Suprapubic skin (tissue), 4 donors: ENCODE measurements around the gene ARID3A. TPM values are rescaled to one million over a fixed set of nuclear protein-coding genes. Genes with fewer than 3 reads are reported as not detected.

Experiments used
- DNase-seq, 2 donors: peaks; one replicate each; pipeline ENCODE4 v3.0.0-alpha.2; 2019; ENCODE audit warnings: low spot score in 2 of 2
- H3K27ac ChIP-seq: fragments of 200-600 bp; sonication (generic); one replicate; pipeline ENCODE4 v1.5.1; 2019
- H3K27me3 ChIP-seq: fragments of 200-600 bp; sonication (generic); one replicate; pipeline ENCODE4 v1.5.1; 2019
- H3K36me3 ChIP-seq: fragments of 200-600 bp; sonication (generic); one replicate; pipeline ENCODE4 v1.5.1; 2019
- H3K4me1 ChIP-seq: fragments of 200-600 bp; sonication (generic); one replicate; pipeline ENCODE4 v1.5.1; 2019
- H3K4me3 ChIP-seq: fragments of 200-600 bp; sonication (generic); one replicate; pipeline ENCODE4 v1.5.1; 2019; ENCODE audit warnings: mild to moderate bottlenecking
- H3K9me3 ChIP-seq: fragments of 200-600 bp; sonication (generic); one replicate; pipeline ENCODE4 v1.5.1; 2019
- EP300 ChIP-seq: sonication (generic); formaldehyde crosslinking; IDR thresholded peaks from one replicate; pipeline ENCODE4 v1.6.1; 2017; ENCODE audit warnings: antibody characterized with exemption
- POLR2A ChIP-seq, 2 donors: fragments of 450-650 bp; IDR thresholded peaks; one replicate each; pipeline ENCODE4 v1.6.1; 2017; ENCODE audit warnings: antibody characterized with exemption in 2 of 2, mild to moderate bottlenecking in 2 of 2, moderate library complexity in 2 of 2
- POLR2AphosphoS5 ChIP-seq, 3 donors: sonication (generic); formaldehyde crosslinking; IDR thresholded peaks; one replicate each; pipeline ENCODE4 v1.6.1; 2017; ENCODE audit warnings: antibody characterized with exemption in 3 of 3
- WGBS: methylation state at CpG from one replicate; pipeline ENCODE4 v1.1.5; 2018; 5-methylcytosine and 5-hydroxymethylcytosine counted together
- total RNA-seq, 4 donors: library from RNA; depleted of rRNA; stranded (reverse); fragments of >200 nt; gene quantifications; one replicate each; pipeline ENCODE4 v1.1.0, GENCODE V29; 2016
- TF ChIP-seq, protein P1 (sequence below), 2 donors: fragments of 200-600 bp in 1 of 2; fragments of 450-650 bp in 1 of 2; sonication (generic) in 1 of 2; IDR thresholded peaks; one replicate each; pipeline ENCODE4 v1.5.1; 2016 to 2019; ENCODE audit warnings: antibody characterized with exemption in 2 of 2, mild to moderate bottlenecking in 1 of 2, moderate library complexity in 1 of 2

Gene ARID3A
- total RNA-seq, 4 donors from 2014 or later: 4.7 to 7.5 (median 6.1) TPM

DNA sequence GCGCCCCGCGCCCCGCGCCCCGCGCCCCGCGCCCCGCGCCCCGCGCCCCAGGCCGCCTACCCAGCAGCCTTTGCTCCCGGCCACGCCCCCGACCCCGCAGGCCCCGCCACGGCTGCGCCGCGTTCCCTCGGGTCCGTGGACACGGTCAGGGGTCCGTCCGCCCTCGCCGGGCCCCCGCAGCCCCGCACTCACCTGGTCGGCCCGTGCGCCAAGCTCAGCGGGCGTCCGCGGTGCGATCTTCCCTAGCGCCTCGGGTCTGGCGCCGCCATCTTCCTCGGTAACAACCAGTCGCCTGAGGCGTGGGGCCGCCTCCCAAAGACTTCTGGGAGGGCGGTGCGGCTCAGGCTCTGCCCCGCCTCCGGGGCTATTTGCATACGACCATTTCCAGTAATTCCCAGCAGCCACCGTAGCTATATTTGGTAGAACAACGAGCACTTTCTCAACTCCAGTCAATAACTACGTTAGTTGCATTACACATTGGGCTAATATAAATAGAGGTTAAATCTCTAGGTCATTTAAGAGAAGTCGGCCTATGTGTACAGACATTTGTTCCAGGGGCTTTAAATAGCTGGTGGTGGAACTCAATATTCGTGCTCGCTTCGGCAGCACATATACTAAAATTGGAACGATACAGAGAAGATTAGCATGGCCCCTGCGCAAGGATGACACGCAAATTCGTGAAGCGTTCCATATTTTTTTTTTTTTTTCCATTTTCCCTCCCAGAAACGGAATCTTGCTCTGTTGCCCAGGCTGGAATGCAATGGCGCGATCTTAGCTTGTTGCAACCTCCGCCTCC, 32.7 kb upstream of the ARID3A start, which contains the start of the genes MED16 and RNU6-9:
Gene MED16 (minus strand): TSS at position 294 of the 796 bp plus-strand sequence. CDS start 2,056 bp downstream, outside the sequence.
Gene RNU6-9 (plus strand): TSS at position 591 of the 796 bp plus-strand sequence.
- H3K27ac ChIP-seq: peak within 1 kb of the TSS; percentile 89
- peak; percentile 94 to 97 for DNase-seq
- H3K27me3 ChIP-seq: no peaks in the 10 kb centered on the region
- no peaks in the 10 kb centered on the region for H3K9me3 ChIP-seq
- H3K4me3 ChIP-seq: peak within 1 kb of the TSS; percentile 89
- TF ChIP-seq, protein P1, sequence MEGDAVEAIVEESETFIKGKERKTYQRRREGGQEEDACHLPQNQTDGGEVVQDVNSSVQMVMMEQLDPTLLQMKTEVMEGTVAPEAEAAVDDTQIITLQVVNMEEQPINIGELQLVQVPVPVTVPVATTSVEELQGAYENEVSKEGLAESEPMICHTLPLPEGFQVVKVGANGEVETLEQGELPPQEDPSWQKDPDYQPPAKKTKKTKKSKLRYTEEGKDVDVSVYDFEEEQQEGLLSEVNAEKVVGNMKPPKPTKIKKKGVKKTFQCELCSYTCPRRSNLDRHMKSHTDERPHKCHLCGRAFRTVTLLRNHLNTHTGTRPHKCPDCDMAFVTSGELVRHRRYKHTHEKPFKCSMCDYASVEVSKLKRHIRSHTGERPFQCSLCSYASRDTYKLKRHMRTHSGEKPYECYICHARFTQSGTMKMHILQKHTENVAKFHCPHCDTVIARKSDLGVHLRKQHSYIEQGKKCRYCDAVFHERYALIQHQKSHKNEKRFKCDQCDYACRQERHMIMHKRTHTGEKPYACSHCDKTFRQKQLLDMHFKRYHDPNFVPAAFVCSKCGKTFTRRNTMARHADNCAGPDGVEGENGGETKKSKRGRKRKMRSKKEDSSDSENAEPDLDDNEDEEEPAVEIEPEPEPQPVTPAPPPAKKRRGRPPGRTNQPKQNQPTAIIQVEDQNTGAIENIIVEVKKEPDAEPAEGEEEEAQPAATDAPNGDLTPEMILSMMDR (IDR thresholded peaks at IDR 0.05): no peak
- no peak for TF ChIP-seq EP300
- TF ChIP-seq POLR2A (IDR thresholded peaks at IDR 0.05): peak in 1 of 2 donors; percentile 32
- TF ChIP-seq POLR2AphosphoS5 (IDR thresholded peaks at IDR 0.05): peak in 2 of 3 donors; percentile 27 to 76
- peaks cover 21% of the 10 kb centered on the region for H3K4me1 ChIP-seq
- H3K36me3 ChIP-seq: peaks cover 34% of the 10 kb centered on the region
- WGBS: 2% methylated on average over 14 of the region's 69 CpGs

GRCh38 chr19:896434-896833, 29.4 kb upstream of the ARID3A start:
- TF ChIP-seq, protein P1 (IDR thresholded peaks at IDR 0.05): no peak
- no peak for TF ChIP-seq POLR2AphosphoS5 (IDR thresholded peaks at IDR 0.05)
- no peak for TF ChIP-seq POLR2A (IDR thresholded peaks at IDR 0.05)
- no peak for TF ChIP-seq EP300
- peaks cover 19% of the 10 kb centered on the region for H3K4me1 ChIP-seq
- WGBS: 93% methylated on average over 7 of the region's 10 CpGs
- peaks cover 21% of the 10 kb centered on the region for H3K36me3 ChIP-seq
- no peaks in the 10 kb centered on the region for H3K27me3 ChIP-seq
- DNase-seq: no peak
- no peak overlapping the region for H3K4me3 ChIP-seq
- H3K27ac ChIP-seq: no peak overlapping the region
- H3K9me3 ChIP-seq: no peaks in the 10 kb centered on the region

- Histone ChIP-seq H3K4me3 (no peak overlapping the region), H3K36me3 (peaks cover 21% of the 10 kb centered on the region), H3K4me1 (peaks cover 15% of the 10 kb centered on the region), H3K27ac (no peak overlapping the region), H3K27me3 (no peaks in the 10 kb centered on the region), H3K9me3 (no peaks in the 10 kb centered on the region)
- WGBS: 97% methylated on average over 11 of the region's 11 CpGs
- no peak for TF ChIP-seq POLR2AphosphoS5 (IDR thresholded peaks at IDR 0.05)
- no peak for DNase-seq
Observed at GRCh38 chr19:896999-897398, 28.8 kb upstream of the ARID3A start.

GRCh38 chr19:897442-898039, 28.3 kb upstream of the ARID3A start:
- no peak for DNase-seq
- no peaks in the 10 kb centered on the region for H3K9me3 ChIP-seq
- TF ChIP-seq POLR2AphosphoS5 (IDR thresholded peaks at IDR 0.05): no peak
- TF ChIP-seq POLR2A (IDR thresholded peaks at IDR 0.05): no peak
- TF ChIP-seq, protein P1 (IDR thresholded peaks at IDR 0.05): no peak
- no peak for TF ChIP-seq EP300
- no peaks in the 10 kb centered on the region for H3K27me3 ChIP-seq
- H3K36me3 ChIP-seq: peaks cover 21% of the 10 kb centered on the region
- no peak overlapping the region for H3K4me3 ChIP-seq
- 90% methylated on average over 16 of the region's 26 CpGs for WGBS
- H3K4me1 ChIP-seq: peaks cover 9% of the 10 kb centered on the region
- H3K27ac ChIP-seq: no peak overlapping the region

GRCh38 chr19:898663-899062, 27.2 kb upstream of the ARID3A start:
- Histone ChIP-seq H3K4me1 (peaks cover 7% of the 10 kb centered on the region), H3K27ac (no peak overlapping the region), H3K9me3 (no peaks in the 10 kb centered on the region), H3K4me3 (no peak overlapping the region), H3K27me3 (no peaks in the 10 kb centered on the region), H3K36me3 (peaks cover 21% of the 10 kb centered on the region)
- whole genome bisulfite sequencing: 89% methylated on average over 8 of the region's 20 CpGs
- TF ChIP-seq EP300 (no peak), POLR2A (IDR thresholded peaks at IDR 0.05) (no peak), POLR2AphosphoS5 (IDR thresholded peaks at IDR 0.05) (no peak)
- TF ChIP-seq, protein P1 (IDR thresholded peaks at IDR 0.05): no peak
- DNase-seq: no peak
